ENCODE data around the gene OBSCN.

DNA sequence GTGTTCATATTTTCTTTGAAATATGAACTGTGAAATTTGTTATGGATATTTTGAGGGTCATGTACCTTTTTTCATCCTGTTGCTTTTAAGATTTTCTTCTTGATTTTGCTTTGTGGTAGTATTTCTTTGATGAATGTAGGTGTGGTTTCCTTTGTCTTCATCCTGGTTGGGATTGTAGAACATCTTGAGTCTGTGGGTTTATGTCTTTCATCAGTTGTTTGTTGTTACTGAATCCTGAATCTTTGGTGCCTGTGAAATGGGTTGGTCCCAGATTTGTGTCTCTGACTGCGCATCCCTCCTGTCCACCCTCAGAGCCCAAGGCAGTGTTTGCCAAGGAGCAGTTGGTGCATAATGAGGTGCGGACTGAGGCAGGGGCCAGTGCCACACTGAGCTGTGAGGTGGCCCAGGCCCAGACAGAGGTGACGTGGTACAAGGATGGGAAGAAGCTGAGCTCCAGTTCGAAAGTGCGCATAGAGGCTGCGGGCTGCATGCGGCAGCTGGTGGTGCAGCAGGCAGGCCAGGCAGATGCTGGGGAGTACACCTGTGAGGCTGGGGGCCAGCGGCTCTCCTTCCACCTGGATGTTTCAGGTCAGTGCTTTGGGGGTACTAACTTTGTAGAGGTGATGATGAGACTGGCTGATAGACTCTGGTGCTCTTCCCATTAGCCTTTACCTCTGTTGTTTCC, 38.5 kb downstream of the OBSCN start:
- TF ChIP-seq, protein P1, sequence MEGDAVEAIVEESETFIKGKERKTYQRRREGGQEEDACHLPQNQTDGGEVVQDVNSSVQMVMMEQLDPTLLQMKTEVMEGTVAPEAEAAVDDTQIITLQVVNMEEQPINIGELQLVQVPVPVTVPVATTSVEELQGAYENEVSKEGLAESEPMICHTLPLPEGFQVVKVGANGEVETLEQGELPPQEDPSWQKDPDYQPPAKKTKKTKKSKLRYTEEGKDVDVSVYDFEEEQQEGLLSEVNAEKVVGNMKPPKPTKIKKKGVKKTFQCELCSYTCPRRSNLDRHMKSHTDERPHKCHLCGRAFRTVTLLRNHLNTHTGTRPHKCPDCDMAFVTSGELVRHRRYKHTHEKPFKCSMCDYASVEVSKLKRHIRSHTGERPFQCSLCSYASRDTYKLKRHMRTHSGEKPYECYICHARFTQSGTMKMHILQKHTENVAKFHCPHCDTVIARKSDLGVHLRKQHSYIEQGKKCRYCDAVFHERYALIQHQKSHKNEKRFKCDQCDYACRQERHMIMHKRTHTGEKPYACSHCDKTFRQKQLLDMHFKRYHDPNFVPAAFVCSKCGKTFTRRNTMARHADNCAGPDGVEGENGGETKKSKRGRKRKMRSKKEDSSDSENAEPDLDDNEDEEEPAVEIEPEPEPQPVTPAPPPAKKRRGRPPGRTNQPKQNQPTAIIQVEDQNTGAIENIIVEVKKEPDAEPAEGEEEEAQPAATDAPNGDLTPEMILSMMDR (conservative IDR thresholded peaks at IDR 0.05; ENCODE audit: low read length): no peak
- TF ChIP-seq EZH2phosphoT487 (IDR thresholded peaks at IDR 0.05; ENCODE audit: borderline replicate concordance, low read depth, low read length): no peak

Measured in OCI-LY7 (cell line).